ENCODE measurements around the gene COL9A3.

Gene COL9A3

GRCh38 chr20:62876501-62876901 is 59.7 kb downstream of the COL9A3 start:
- Histone ChIP-seq H3K27me3 (ENCODE audit: insufficient read depth, poor library complexity, severe bottlenecking) (no peaks in the 10 kb centered on the region), H3K4me3 (replicated peaks; ENCODE audit: insufficient read depth, low read length) (no peak overlapping the region), H3K27ac (replicated peaks) (no peak overlapping the region)
- no peak for TF ChIP-seq GABPA (IDR thresholded peaks at IDR 0.05; ENCODE audit: low read depth)
- no peak for TF ChIP-seq REST (IDR thresholded peaks at IDR 0.05; ENCODE audit: insufficient replicate concordance, low read depth)
- no peak for TF ChIP-seq CTCF (IDR thresholded peaks at IDR 0.05; ENCODE audit: insufficient read depth, low read length)
- TF ChIP-seq POLR2AphosphoS5 (IDR thresholded peaks at IDR 0.05; ENCODE audit: low read depth): no peak
- no peak for TF ChIP-seq SPI1 (IDR thresholded peaks at IDR 0.05; ENCODE audit: borderline replicate concordance, low read depth)
- no peak for DNase-seq (ENCODE audit: low read depth in 1 of 2, low spot score in 1 of 2)

- no peak for TF ChIP-seq SPI1 (IDR thresholded peaks at IDR 0.05; ENCODE audit: borderline replicate concordance, low read depth)
- no peak overlapping the region for H3K27ac ChIP-seq (replicated peaks)
Measured at GRCh38 chr20:62876902-62877816, 60.3 kb downstream of the COL9A3 start.

GRCh38 chr20:62878244-62879038 is 61.6 kb downstream of the COL9A3 start:
- no peak for TF ChIP-seq POLR2AphosphoS5 (IDR thresholded peaks at IDR 0.05; ENCODE audit: low read depth)
- no peak for TF ChIP-seq REST (IDR thresholded peaks at IDR 0.05; ENCODE audit: insufficient replicate concordance, low read depth)
- no peak for TF ChIP-seq SPI1 (IDR thresholded peaks at IDR 0.05; ENCODE audit: borderline replicate concordance, low read depth)
- TF ChIP-seq GABPA (IDR thresholded peaks at IDR 0.05; ENCODE audit: low read depth): no peak
- TF ChIP-seq CTCF (IDR thresholded peaks at IDR 0.05; ENCODE audit: insufficient read depth, low read length): no peak
- DNase-seq (ENCODE audit: low read depth in 1 of 2, low spot score in 1 of 2): no peak
- H3K27ac ChIP-seq (replicated peaks): no peak overlapping the region
- H3K27me3 ChIP-seq (ENCODE audit: insufficient read depth, poor library complexity, severe bottlenecking): no peaks in the 10 kb centered on the region
- no peak overlapping the region for H3K4me3 ChIP-seq (replicated peaks; ENCODE audit: insufficient read depth, low read length)

More at GRCh38 chr20:62876902-62877816, 60.3 kb downstream of the COL9A3 start:
- no peak overlapping the region for H3K4me3 ChIP-seq (replicated peaks; ENCODE audit: insufficient read depth, low read length)
- no peak for DNase-seq (ENCODE audit: low read depth in 1 of 2, low spot score in 1 of 2)
- no peaks in the 10 kb centered on the region for H3K27me3 ChIP-seq (ENCODE audit: insufficient read depth, poor library complexity, severe bottlenecking)

Data from HL-60 (cell line).